ENCODE results near the gene CATSPERD. TPM values are rescaled to one million over a fixed set of nuclear protein-coding genes. Genes with fewer than 3 reads are reported as not detected.
A peak's percentile ranks its signal among the peaks of the same experiment; 100 is the strongest.

The CATSPERD gene
- total RNA-seq, 1 experiment from 2014 or later = not detected

- Histone ChIP-seq H3K14ac (ENCODE audit: insufficient read depth, low read length) (no peak overlapping the region), H3K79me2 (ENCODE audit: insufficient read depth, low read length) (peaks cover 14% of the 10 kb centered on the region; the same call in 1 of the 2 replicates), H3T11ph (ENCODE audit: low read length) (no peak overlapping the region), H3K9ac (ENCODE audit: extremely low read depth, insufficient read length, low read length) (peak overlapping the region; percentile 98), H4K5ac (ENCODE audit: insufficient read length, low read depth, low read length) (no peak overlapping the region), H3K79me1 (ENCODE audit: insufficient read depth, low read depth, low read length, poor library complexity, severe bottlenecking) (no peaks in the 10 kb centered on the region), H2BK5ac (ENCODE audit: insufficient read length, low read length) (no peak overlapping the region), H4K8ac (replicated peaks; ENCODE audit: insufficient read length, low read depth, low read length) (no peak overlapping the region), H2AFZ (ENCODE audit: low read length) (no peak overlapping the region), H2BK15ac (ENCODE audit: low read depth, low read length) (no peak overlapping the region), H3K4me2 (ENCODE audit: insufficient read depth, insufficient read length, low read length) (peak overlapping the region; percentile 54), H3K18ac (ENCODE audit: insufficient read length, low read depth, low read length) (no peak overlapping the region), H3K27me3 (ENCODE audit: insufficient read depth, low read length) (no peaks in the 10 kb centered on the region), H2BK120ac (ENCODE audit: low read depth, low read length, poor library complexity, severe bottlenecking) (no peak overlapping the region), H3K4ac (ENCODE audit: low read depth, low read length) (no peak overlapping the region), H3K23ac (ENCODE audit: insufficient read length, low read depth, low read length) (no peak overlapping the region), H3K56ac (ENCODE audit: insufficient read length, low read depth, low read length) (no peak overlapping the region), H4K91ac (ENCODE audit: insufficient read length, low read depth, low read length) (no peak overlapping the region), H3K27ac (ENCODE audit: insufficient read length, low read depth, low read length) (no peak overlapping the region), H2BK20ac (ENCODE audit: low read depth, low read length, poor library complexity, severe bottlenecking) (no peak overlapping the region), H3K23me2 (ENCODE audit: insufficient read length, low read depth, low read length, poor library complexity, severe bottlenecking) (peaks cover 5% of the 10 kb centered on the region), H4K20me1 (ENCODE audit: control insufficient read depth, insufficient read depth, insufficient read length) (no peaks in the 10 kb centered on the region), H2AK5ac (ENCODE audit: insufficient read length, low read length) (no peak overlapping the region), H3K4me1 (ENCODE audit: insufficient read depth, low read length) (no peaks in the 10 kb centered on the region), H2BK12ac (ENCODE audit: insufficient read length, low read depth, low read length) (no peak overlapping the region), H3K9me3 (ENCODE audit: control insufficient read depth, low read depth, low read length) (no peaks in the 10 kb centered on the region)
- peak; percentile 37 for DNase-seq
- Mint-ChIP-seq H3K27ac (peak overlapping the region; percentile 96 to 99 (median 99)), H3K4me1 (peaks cover 4 to 9% of the 10 kb centered on the region in 2 experiments), H3K36me3 (ENCODE audit: insufficient read depth in 1 of 3, low read depth in 3 of 3) (peaks cover 31 to 52% (median 40%) of the 10 kb centered on the region in 3 experiments), H3K27me3 (ENCODE audit: low read depth) (peaks cover 9% of the 10 kb centered on the region), H3K9me3 (peaks cover 5 to 6% of the 10 kb centered on the region in 2 experiments; a peak in 2 of 5 replicates), H3K4me3 (peak overlapping the region; percentile 98 to 100)
- TF ChIP-seq, protein P1, sequence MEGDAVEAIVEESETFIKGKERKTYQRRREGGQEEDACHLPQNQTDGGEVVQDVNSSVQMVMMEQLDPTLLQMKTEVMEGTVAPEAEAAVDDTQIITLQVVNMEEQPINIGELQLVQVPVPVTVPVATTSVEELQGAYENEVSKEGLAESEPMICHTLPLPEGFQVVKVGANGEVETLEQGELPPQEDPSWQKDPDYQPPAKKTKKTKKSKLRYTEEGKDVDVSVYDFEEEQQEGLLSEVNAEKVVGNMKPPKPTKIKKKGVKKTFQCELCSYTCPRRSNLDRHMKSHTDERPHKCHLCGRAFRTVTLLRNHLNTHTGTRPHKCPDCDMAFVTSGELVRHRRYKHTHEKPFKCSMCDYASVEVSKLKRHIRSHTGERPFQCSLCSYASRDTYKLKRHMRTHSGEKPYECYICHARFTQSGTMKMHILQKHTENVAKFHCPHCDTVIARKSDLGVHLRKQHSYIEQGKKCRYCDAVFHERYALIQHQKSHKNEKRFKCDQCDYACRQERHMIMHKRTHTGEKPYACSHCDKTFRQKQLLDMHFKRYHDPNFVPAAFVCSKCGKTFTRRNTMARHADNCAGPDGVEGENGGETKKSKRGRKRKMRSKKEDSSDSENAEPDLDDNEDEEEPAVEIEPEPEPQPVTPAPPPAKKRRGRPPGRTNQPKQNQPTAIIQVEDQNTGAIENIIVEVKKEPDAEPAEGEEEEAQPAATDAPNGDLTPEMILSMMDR (conservative IDR thresholded peaks at IDR 0.05) = no peak
- no CpG with 5 or more reads among the region's 54 CpGs for WGBS (ENCODE audit: extremely low coverage, insufficient read length, low lambda C conversion rate)
Observed at GRCh38 chr19:5690955-5691821, 29.2 kb upstream of the CATSPERD start.

Measured in H9 (cell line).